ENCODE results near the gene TNFRSF9. TPM values are rescaled to one million over a fixed set of nuclear protein-coding genes. Genes with fewer than 3 reads are reported as not detected.

TNFRSF9 gene
- total RNA-seq, 4 donors from 2014 or later = 0.17 TPM; not detected in 3

- Histone ChIP-seq H3K27ac (replicated peaks in 1 of 4) (peak overlapping the region; percentile 46 to 75 (median 71)), H3K4me1 (peaks cover 3 to 32% (median 26%) of the 10 kb centered on the region in 4 donors), H3K27me3 (no peaks in the 10 kb centered on the region), H3K36me3 (peaks cover 36 to 79% (median 67%) of the 10 kb centered on the region in 4 donors), H3K4me3 (no peak overlapping the region), H3K9me3 (no peaks in the 10 kb centered on the region)
- DNase-seq (ENCODE audit: extremely low spot score) = no peak
- intact Hi-C loops (cut with DNase I) = loop anchor here (10.0 kb wide), 1 partner anchor 469 kb away; no protein-coding TSS in a partner anchor
- WGBS = 68% methylated on average over 8 of the region's 8 CpGs
- TF ChIP-seq, protein P1, sequence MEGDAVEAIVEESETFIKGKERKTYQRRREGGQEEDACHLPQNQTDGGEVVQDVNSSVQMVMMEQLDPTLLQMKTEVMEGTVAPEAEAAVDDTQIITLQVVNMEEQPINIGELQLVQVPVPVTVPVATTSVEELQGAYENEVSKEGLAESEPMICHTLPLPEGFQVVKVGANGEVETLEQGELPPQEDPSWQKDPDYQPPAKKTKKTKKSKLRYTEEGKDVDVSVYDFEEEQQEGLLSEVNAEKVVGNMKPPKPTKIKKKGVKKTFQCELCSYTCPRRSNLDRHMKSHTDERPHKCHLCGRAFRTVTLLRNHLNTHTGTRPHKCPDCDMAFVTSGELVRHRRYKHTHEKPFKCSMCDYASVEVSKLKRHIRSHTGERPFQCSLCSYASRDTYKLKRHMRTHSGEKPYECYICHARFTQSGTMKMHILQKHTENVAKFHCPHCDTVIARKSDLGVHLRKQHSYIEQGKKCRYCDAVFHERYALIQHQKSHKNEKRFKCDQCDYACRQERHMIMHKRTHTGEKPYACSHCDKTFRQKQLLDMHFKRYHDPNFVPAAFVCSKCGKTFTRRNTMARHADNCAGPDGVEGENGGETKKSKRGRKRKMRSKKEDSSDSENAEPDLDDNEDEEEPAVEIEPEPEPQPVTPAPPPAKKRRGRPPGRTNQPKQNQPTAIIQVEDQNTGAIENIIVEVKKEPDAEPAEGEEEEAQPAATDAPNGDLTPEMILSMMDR (IDR thresholded peaks at IDR 0.05) = peak; percentile 87 to 96 (median 91)
- TF ChIP-seq POLR2A (IDR thresholded peaks at IDR 0.05; ENCODE audit: low read depth) (no peak), POLR2AphosphoS5 (IDR thresholded peaks at IDR 0.05) (peak; percentile 55 to 59), EP300 (IDR thresholded peaks at IDR 0.05) (no peak)
Measured at GRCh38 chr1:7975212-7975865, 34.7 kb upstream of the TNFRSF9 start.

DNA sequence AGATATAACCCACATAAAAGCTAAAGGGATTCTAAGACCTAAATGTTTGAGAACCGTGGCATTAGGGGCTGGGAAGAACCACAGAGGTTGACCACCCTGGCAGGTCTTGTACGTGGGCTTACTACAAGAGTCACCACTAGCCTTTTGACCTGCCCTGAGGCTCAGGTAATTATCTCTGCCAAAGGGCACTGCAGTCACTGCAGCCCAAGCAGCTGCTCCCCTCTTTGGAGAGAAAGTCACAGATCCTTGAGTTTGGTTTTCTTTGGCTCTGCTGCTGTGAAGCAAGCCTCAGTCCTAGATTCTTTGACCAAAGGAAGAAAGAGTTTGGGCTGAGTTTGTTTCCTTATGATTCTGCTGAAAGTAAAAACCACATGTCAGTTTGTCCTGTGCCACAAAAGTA, 32.4 kb upstream of the TNFRSF9 start:
- Histone ChIP-seq H3K27ac (replicated peaks in 1 of 4) (no peak overlapping the region), H3K9me3 (no peaks in the 10 kb centered on the region), H3K36me3 (peaks cover 41 to 76% (median 67%) of the 10 kb centered on the region in 4 donors), H3K27me3 (no peaks in the 10 kb centered on the region), H3K4me1 (peaks cover 3 to 32% (median 26%) of the 10 kb centered on the region in 4 donors), H3K4me3 (no peak overlapping the region)
- no peak for DNase-seq (ENCODE audit: extremely low spot score)
- WGBS = 93% methylated on average over 2 of the region's 2 CpGs
- no peak for TF ChIP-seq EP300 (IDR thresholded peaks at IDR 0.05)
- intact Hi-C loops (cut with DNase I) = loop anchor here (10.0 kb wide), 1 partner anchor 472 kb away; no protein-coding TSS in a partner anchor

DNA sequence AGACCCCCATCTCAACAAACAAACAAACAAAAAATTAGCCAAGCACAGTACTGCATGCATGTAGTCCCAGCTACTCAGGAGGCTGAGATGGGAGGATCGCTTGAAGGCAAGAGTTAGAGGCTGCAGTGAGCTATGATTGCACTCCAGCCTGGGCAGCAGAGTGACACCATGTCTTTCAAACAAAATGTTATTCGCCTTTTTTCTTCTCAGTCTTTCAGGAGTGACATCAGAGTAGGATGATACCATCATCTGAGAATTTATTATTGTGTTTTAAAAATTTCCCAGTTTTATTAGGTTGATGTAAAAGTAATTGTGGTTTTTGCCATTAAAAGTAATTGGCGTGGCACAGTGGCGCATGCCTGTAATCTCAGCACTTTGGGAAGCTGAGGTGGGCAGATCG, 31.6 kb upstream of the TNFRSF9 start:
- no peaks in the 10 kb centered on the region for H3K27me3 ChIP-seq
- no peak for DNase-seq (ENCODE audit: extremely low spot score)
- WGBS = 96% methylated on average over 5 of the region's 5 CpGs
- no peaks in the 10 kb centered on the region for H3K9me3 ChIP-seq
- intact Hi-C loops (cut with DNase I) = loop anchor here (10.0 kb wide), 1 partner anchor 473 kb away; no protein-coding TSS in a partner anchor
- no peak overlapping the region for H3K4me3 ChIP-seq
- H3K36me3 ChIP-seq = peaks cover 39 to 73% (median 65%) of the 10 kb centered on the region in 4 donors
- TF ChIP-seq, protein P1 (IDR thresholded peaks at IDR 0.05) = no peak
- TF ChIP-seq POLR2A (IDR thresholded peaks at IDR 0.05; ENCODE audit: low read depth) = no peak
- peaks cover 7 to 33% (median 26%) of the 10 kb centered on the region in 4 donors for H3K4me1 ChIP-seq
- no peak overlapping the region for H3K27ac ChIP-seq (replicated peaks in 1 of 4)

DNA sequence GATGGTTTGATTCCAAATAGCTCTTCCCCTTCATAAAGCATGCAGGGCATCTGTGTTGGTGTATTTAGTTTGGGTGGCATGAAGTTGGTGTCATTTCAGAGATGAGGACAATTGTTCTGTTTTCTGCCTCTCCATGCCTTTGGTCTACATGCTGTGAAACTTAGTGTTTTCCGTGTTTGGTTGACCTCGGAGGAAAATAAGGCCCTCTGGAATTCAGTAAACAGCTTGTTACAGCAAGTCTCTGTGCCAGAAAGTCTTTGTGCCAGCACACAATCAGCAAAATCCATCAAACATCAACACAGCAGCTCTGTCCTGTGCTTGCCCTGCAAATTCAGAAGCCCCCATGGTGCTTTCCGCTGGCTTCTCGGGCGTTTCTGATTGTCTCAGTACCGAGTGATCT, 30.4 kb upstream of the TNFRSF9 start:
- H3K4me3 ChIP-seq = no peak overlapping the region
- no peaks in the 10 kb centered on the region for H3K27me3 ChIP-seq
- no peaks in the 10 kb centered on the region for H3K9me3 ChIP-seq
- peaks cover 12 to 33% (median 26%) of the 10 kb centered on the region in 4 donors for H3K4me1 ChIP-seq
- 81% methylated on average over 6 of the region's 6 CpGs for WGBS
- peaks cover 43 to 83% (median 67%) of the 10 kb centered on the region in 4 donors for H3K36me3 ChIP-seq
- no peak for DNase-seq (ENCODE audit: extremely low spot score)
- H3K27ac ChIP-seq (replicated peaks in 1 of 4) = no peak overlapping the region
- TF ChIP-seq POLR2AphosphoS5 (IDR thresholded peaks at IDR 0.05) = no peak
- TF ChIP-seq, protein P1 (IDR thresholded peaks at IDR 0.05) = no peak
- TF ChIP-seq EP300 (IDR thresholded peaks at IDR 0.05) = no peak
- TF ChIP-seq POLR2A (IDR thresholded peaks at IDR 0.05; ENCODE audit: low read depth) = no peak
- intact Hi-C loops (cut with DNase I) = loop anchor here (10.0 kb wide), 1 partner anchor 474 kb away; no protein-coding TSS in a partner anchor

DNA sequence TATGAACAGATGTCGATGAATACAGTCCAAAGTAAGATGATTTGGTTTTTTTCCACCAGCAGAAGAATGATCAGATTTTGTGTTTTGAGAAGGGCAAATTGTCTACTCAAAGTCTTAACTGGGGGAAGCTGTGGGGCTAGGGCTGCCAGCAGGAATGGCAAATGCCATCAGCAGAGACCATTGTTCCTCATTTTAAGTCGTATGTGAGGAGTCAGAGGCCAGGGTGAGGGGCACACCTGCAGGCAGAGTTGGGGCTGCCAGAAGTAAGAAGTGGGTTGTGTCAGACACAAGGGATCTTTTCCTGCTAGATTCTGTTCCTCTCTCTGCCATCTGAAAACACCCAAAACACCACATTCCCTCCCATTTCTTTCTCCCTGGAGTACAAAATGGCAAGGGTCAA, 29.6 kb upstream of the TNFRSF9 start:
- WGBS = 77% methylated on average over 2 of the region's 2 CpGs
- no peak for DNase-seq (ENCODE audit: extremely low spot score)
- Histone ChIP-seq H3K27ac (replicated peaks in 1 of 4) (peak overlapping the region in 2 of 4 donors; percentile 3 to 7), H3K27me3 (no peaks in the 10 kb centered on the region), H3K4me3 (no peak overlapping the region), H3K4me1 (peaks cover 12 to 33% (median 24%) of the 10 kb centered on the region in 4 donors), H3K9me3 (no peaks in the 10 kb centered on the region), H3K36me3 (peaks cover 51 to 90% (median 75%) of the 10 kb centered on the region in 4 donors)
- no peak for TF ChIP-seq POLR2AphosphoS5 (IDR thresholded peaks at IDR 0.05)
- no peak for TF ChIP-seq POLR2A (IDR thresholded peaks at IDR 0.05; ENCODE audit: low read depth)
- TF ChIP-seq, protein P1 (IDR thresholded peaks at IDR 0.05) = no peak
- no peak for TF ChIP-seq EP300 (IDR thresholded peaks at IDR 0.05)
- intact Hi-C loops (cut with DNase I) = loop anchor here (10.0 kb wide), 1 partner anchor 475 kb away; no protein-coding TSS in a partner anchor
